Hepatocyte (in vitro differentiated cells): ENCODE data around the gene ITPA. TPM values are rescaled to one million over a fixed set of nuclear protein-coding genes. Genes with fewer than 3 reads are reported as not detected.

Experiments used
- DNase-seq: peaks from one replicate; pipeline ENCODE4 v3.0.0-alpha.2; 2016; ENCODE audit warnings: low spot score
- H2AFZ ChIP-seq: fragments of 200-600 bp; sonication (generic); 2 replicates; pipeline ENCODE4 v1.6.0; 2016; ENCODE audit warnings: antibody characterized with exemption, mild to moderate bottlenecking
- H3K27ac ChIP-seq: fragments of 200-600 bp; sonication (generic); 2 replicates; pipeline ENCODE4 v1.5.1; 2016; ENCODE audit warnings: mild to moderate bottlenecking
- H3K27me3 ChIP-seq: fragments of 200-600 bp; sonication (generic); 2 replicates; pipeline ENCODE4 v1.6.1; 2016
- H3K36me3 ChIP-seq: fragments of 200-600 bp; sonication (generic); replicated peaks from 2 replicates; pipeline ENCODE4 v1.5.1; 2016; ENCODE audit warnings: low read depth; ENCODE audit not compliant: insufficient read depth
- H3K4me1 ChIP-seq: fragments of 200-600 bp; sonication (generic); 2 replicates; pipeline ENCODE4 v1.5.1; 2016; ENCODE audit warnings: mild to moderate bottlenecking, moderate library complexity; ENCODE audit not compliant: insufficient read depth
- H3K4me2 ChIP-seq: fragments of 200-600 bp; sonication (generic); 2 replicates; pipeline ENCODE4 v1.6.0; 2016
- H3K4me3 ChIP-seq: fragments of 200-600 bp; sonication (generic); 2 replicates; pipeline ENCODE4 v1.5.1; 2016; ENCODE audit warnings: mild to moderate bottlenecking
- H3K79me2 ChIP-seq: fragments of 200-600 bp; sonication (generic); 2 replicates; pipeline ENCODE4 v1.6.0; 2017; ENCODE audit warnings: mild to moderate bottlenecking
- H3K9me2 ChIP-seq: fragments of 200-600 bp; sonication (generic); replicated peaks from 2 replicates; pipeline ENCODE4 v1.6.0; 2017; ENCODE audit warnings: mild to moderate bottlenecking; ENCODE audit not compliant: insufficient read depth
- H3K9me3 ChIP-seq: fragments of 200-600 bp; sonication (generic); 2 replicates; pipeline ENCODE4 v1.5.1; 2016; ENCODE audit warnings: low read depth, mild to moderate bottlenecking
- H4K20me1 ChIP-seq: fragments of 200-600 bp; sonication (generic); 2 replicates; pipeline ENCODE4 v1.6.0; 2016; ENCODE audit warnings: mild to moderate bottlenecking; ENCODE audit not compliant: insufficient read depth, poor library complexity, severe bottlenecking
- CTCF ChIP-seq: fragments of 200-600 bp; sonication (generic); IDR thresholded peaks from 2 replicates; pipeline ENCODE4 v1.5.1; 2016; ENCODE audit warnings: antibody characterized with exemption, mild to moderate bottlenecking; ENCODE audit not compliant: poor library complexity
- EZH2 ChIP-seq: fragments of 200-600 bp; sonication (generic); IDR thresholded peaks from 2 replicates; pipeline ENCODE4 v1.6.1; 2016; ENCODE audit warnings: antibody characterized with exemption, mild to moderate bottlenecking, borderline replicate concordance
- EZH2phosphoT487 ChIP-seq: fragments of 200-600 bp; sonication (generic); IDR thresholded peaks from one replicate; pipeline ENCODE4 v1.6.1; 2018; ENCODE audit warnings: antibody characterized with exemption, mild to moderate bottlenecking, low read depth, moderate library complexity; ENCODE audit not compliant: unreplicated experiment, severe bottlenecking
- WGBS: methylation state at CpG from one replicate; pipeline ENCODE4 v1.1.6; 2016; ENCODE audit warnings: low lambda C conversion rate; ENCODE audit errors: missing lambda C conversion rate; 5-methylcytosine and 5-hydroxymethylcytosine counted together
- polyA plus RNA-seq: library from polyadenylated mRNA; unstranded; fragments of >200 nt; fragmentation: Nextera tagmentation; extraction: Ambion mirVana; gene quantifications from 2 replicates; pipeline ENCODE4 v1.2.1, GENCODE V29; 2016
- total RNA-seq: library from RNA; depleted of rRNA; stranded (reverse); fragments of >200 nt; gene quantifications from 2 replicates; pipeline ENCODE4 v1.2.3, GENCODE V29; 2014

ITPA gene
- total and polyA plus RNA-seq, 2 experiments from 2014 or later = 33.5 to 48.2 TPM

DNA sequence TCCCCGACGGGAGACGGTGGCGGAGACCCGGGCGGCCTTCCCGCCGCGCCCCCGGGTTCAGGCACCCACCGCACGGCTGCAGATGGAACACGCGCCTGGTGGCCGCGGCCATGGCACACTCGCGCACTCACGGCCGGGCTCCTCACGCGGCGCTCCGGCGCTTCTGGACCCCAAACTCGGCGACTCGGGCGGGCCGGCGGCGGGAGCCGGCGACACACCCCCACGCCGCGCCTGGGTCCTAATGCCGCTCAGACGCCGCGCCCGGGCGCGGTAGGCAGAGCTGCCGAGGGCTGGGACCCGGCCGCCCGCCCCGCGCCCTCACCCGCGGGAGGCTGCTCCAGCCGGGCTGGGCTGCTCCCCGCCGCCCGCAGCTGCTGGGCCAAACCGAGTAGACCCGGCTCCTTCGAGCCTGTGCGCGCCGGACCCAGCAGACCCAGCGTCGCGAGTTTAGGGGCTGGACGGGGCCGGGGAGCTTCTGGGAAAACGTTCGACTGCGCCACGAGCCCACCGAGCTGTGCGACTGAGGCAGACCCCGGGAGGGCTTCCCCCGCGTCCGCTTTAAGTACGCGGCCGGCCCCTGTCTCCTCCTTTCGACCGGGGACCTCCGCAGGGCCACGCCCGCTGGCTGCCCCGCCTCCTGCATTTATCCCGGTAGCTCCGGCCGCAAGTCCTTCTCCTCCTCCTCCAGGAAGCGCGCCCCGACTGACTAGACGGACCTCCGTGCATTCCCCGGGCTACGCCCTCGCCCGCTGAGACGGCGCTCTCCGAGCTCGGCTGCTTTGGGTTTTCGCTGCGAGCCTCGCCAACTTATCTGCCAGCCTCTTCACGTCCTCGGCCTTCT is 29.9 kb downstream of the ITPA start, which contains the start of gene SLC4A11:
Gene SLC4A11, minus strand, starts transcription at position 165 of the 841 bp plus-strand sequence. Its CDS starts 53 bp downstream, at position 112.
- H3K36me3 ChIP-seq = no peaks in the 10 kb centered on the region
- peak within 1 kb of the TSS; percentile 94 for H3K4me3 ChIP-seq
- WGBS = under 1% methylated on average over 92 of the region's 107 CpGs
- no peaks in the 10 kb centered on the region for H3K4me1 ChIP-seq
- no peaks in the 10 kb centered on the region for H3K79me2 ChIP-seq
- peaks cover 53% of the 10 kb centered on the region for H3K27me3 ChIP-seq
- H3K9me2 ChIP-seq = no peaks in the 10 kb centered on the region
- no peak within 1 kb of the TSS for H3K27ac ChIP-seq
- H4K20me1 ChIP-seq = no peaks in the 10 kb centered on the region
- no peak for TF ChIP-seq EZH2
- peak; percentile 26 for TF ChIP-seq EZH2phosphoT487
- no peak for TF ChIP-seq CTCF
- peak; percentile 62 for DNase-seq
- peak within 1 kb of the TSS; percentile 94 for H2AFZ ChIP-seq
- H3K9me3 ChIP-seq = no peaks in the 10 kb centered on the region
- peak within 1 kb of the TSS; percentile 99 for H3K4me2 ChIP-seq

DNA sequence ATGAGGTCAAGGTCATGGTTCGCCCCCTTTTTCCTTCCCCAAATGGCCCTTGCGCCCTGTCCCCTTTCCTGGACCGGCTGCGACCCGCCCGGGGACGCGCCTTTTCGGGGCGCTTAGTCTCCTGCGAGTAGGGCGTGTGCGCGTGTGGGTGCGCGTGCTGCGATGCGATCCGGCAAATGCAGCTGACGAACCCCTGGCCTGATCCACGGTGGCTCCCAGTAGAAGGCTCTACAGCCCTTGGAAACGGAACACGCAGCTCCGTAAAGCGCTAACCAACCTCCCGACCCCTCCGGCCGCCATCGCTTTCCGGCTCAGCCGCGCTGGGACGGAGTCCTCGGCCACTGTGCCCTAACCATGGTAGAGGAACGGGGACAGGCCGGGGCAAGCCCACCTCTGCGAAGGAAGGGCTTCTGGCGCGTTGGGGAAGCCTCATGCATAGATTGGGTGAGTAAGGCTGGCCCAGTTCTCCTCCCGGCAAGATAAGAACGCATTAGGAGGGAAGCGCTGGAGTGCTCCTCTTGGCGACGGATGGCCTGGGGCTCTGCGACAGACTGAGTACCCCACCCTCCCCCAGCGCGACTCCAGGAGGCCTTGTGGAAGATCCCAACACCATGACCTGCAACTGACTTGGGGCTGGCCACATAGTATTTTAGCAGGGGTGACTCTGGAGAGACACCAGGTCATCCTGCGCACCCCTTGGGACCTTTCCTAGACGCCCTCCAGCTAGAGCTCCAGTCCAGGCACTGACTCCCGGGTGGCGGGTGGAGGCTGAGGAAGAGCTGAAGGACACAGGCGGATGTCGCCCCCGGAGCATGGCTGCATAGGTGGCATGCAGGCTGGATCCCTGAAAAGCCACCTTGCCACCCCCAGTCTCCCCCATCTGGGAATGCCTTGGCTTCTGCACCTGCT is 30.8 kb downstream of the ITPA start:
- H3K9me2 ChIP-seq = no peaks in the 10 kb centered on the region
- H3K79me2 ChIP-seq = no peaks in the 10 kb centered on the region
- no peaks in the 10 kb centered on the region for H3K9me3 ChIP-seq
- WGBS = 17% methylated on average over 50 of the region's 54 CpGs
- H4K20me1 ChIP-seq = no peaks in the 10 kb centered on the region
- no peak for TF ChIP-seq CTCF
- no peaks in the 10 kb centered on the region for H3K36me3 ChIP-seq
- peak overlapping the region; percentile 99 for H3K4me2 ChIP-seq
- H3K4me3 ChIP-seq = peak overlapping the region; percentile 94
- H3K27me3 ChIP-seq = peaks cover 53% of the 10 kb centered on the region
- H3K27ac ChIP-seq = no peak overlapping the region
- no peaks in the 10 kb centered on the region for H3K4me1 ChIP-seq
- H2AFZ ChIP-seq = peak overlapping the region; percentile 94
- no peak for DNase-seq

DNA sequence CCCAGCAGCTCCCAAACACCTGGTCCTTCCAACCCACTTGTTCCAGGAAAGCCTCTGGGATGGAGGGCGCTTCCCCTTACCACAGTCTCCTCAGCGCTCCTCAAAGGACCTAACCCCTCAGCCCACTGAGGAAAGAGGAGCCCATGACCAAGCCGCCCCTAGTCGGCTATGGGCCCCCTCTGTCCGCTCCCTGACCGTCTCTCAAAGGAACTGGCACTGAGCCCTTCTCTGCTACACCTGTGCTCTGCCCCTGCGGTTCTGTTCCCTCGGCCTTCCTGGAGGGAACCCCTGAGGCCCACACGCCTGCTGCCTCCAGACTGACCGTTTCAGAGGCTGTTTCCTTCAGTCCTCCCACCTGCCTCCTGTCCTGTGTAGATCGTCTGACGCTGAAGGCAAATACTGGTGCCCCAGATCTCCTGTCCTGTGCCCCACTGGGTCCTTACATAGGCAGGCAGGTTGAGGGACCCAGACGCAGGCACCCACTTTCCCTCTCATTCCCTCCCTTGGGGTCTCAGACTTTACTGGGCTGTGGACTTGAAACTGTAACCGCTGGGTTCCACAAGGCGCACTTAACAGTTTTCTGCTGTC is 31.6 kb downstream of the ITPA start:
- Histone ChIP-seq H3K4me1 (no peaks in the 10 kb centered on the region), H3K27ac (no peak overlapping the region), H3K9me3 (no peaks in the 10 kb centered on the region), H2AFZ (no peak overlapping the region), H3K4me2 (no peak overlapping the region), H3K27me3 (peaks cover 52% of the 10 kb centered on the region), H3K9me2 (no peaks in the 10 kb centered on the region), H4K20me1 (no peaks in the 10 kb centered on the region), H3K36me3 (no peaks in the 10 kb centered on the region), H3K79me2 (no peaks in the 10 kb centered on the region), H3K4me3 (no peak overlapping the region)
- TF ChIP-seq EZH2 (no peak), CTCF (no peak), EZH2phosphoT487 (no peak)
- WGBS = 95% methylated on average over 15 of the region's 15 CpGs
- no peak for DNase-seq
